ENCODE data around the gene FAM131A. TPM values are rescaled to one million over a fixed set of nuclear protein-coding genes. Genes with fewer than 3 reads are reported as not detected.

Gene FAM131A
- total RNA-seq, 1 experiment from 2014 or later: 14.4 TPM

GRCh38 chr3:184378651-184379357 is 41.4 kb downstream of the FAM131A start:
- H3K4me3 Mint-ChIP-seq: peak overlapping the region; percentile 66 to 83
- Histone ChIP-seq H3K56ac (ENCODE audit: insufficient read length, low read depth, low read length) (no peak overlapping the region), H2BK12ac (ENCODE audit: insufficient read length, low read depth, low read length) (no peak overlapping the region), H2BK20ac (ENCODE audit: low read depth, low read length, poor library complexity, severe bottlenecking) (no peak overlapping the region), H3K27me3 (ENCODE audit: insufficient read depth, low read length) (peaks cover 33% of the 10 kb centered on the region), H3K4ac (ENCODE audit: low read depth, low read length) (no peak overlapping the region), H3K23me2 (ENCODE audit: insufficient read length, low read depth, low read length, poor library complexity, severe bottlenecking) (peaks cover 9% of the 10 kb centered on the region), H2AK5ac (ENCODE audit: insufficient read length, low read length) (no peak overlapping the region), H2BK5ac (ENCODE audit: insufficient read length, low read length) (no peak overlapping the region), H3K23ac (ENCODE audit: insufficient read length, low read depth, low read length) (no peak overlapping the region), H3K79me2 (ENCODE audit: insufficient read depth, low read length) (no peaks in the 10 kb centered on the region), H3K4me1 (ENCODE audit: insufficient read depth, low read length) (peaks cover 9% of the 10 kb centered on the region; the same call in 1 of the 2 replicates), H3K27ac (ENCODE audit: insufficient read length, low read depth, low read length) (no peak overlapping the region), H2BK120ac (ENCODE audit: low read depth, low read length, poor library complexity, severe bottlenecking) (no peak overlapping the region), H3K9me3 (ENCODE audit: control insufficient read depth, low read depth, low read length) (no peaks in the 10 kb centered on the region), H4K8ac (replicated peaks; ENCODE audit: insufficient read length, low read depth, low read length) (no peak overlapping the region), H4K91ac (ENCODE audit: insufficient read length, low read depth, low read length) (no peak overlapping the region), H3K79me1 (ENCODE audit: insufficient read depth, low read depth, low read length, poor library complexity, severe bottlenecking) (no peaks in the 10 kb centered on the region), H2BK15ac (ENCODE audit: low read depth, low read length) (no peak overlapping the region), H4K5ac (ENCODE audit: insufficient read length, low read depth, low read length) (no peak overlapping the region), H3T11ph (ENCODE audit: low read length) (no peak overlapping the region), H3K4me2 (ENCODE audit: insufficient read depth, insufficient read length, low read length) (peak overlapping the region; percentile 20), H4K20me1 (ENCODE audit: control insufficient read depth, insufficient read depth, insufficient read length) (peaks cover 2% of the 10 kb centered on the region), H3K9ac (ENCODE audit: extremely low read depth, insufficient read length, low read length) (no peak overlapping the region), H3K18ac (ENCODE audit: insufficient read length, low read depth, low read length) (no peak overlapping the region), H2AFZ (ENCODE audit: low read length) (no peak overlapping the region), H3K14ac (ENCODE audit: insufficient read depth, low read length) (no peak overlapping the region)
- H3K9me3 Mint-ChIP-seq: peaks cover 0 to 3% of the 10 kb centered on the region in 2 experiments; a peak in 2 of 5 replicates
- H3K4me1 Mint-ChIP-seq: peaks cover 38 to 39% of the 10 kb centered on the region in 2 experiments
- WGBS (ENCODE audit: extremely low coverage, insufficient read length, low lambda C conversion rate): no CpG with 5 or more reads among the region's 10 CpGs
- no peak for TF ChIP-seq CTCF (conservative IDR thresholded peaks at IDR 0.05)
- DNase-seq: no peak
- H3K27ac Mint-ChIP-seq: no peak overlapping the region; a peak in 1 of 7 replicates
- H3K36me3 Mint-ChIP-seq (ENCODE audit: insufficient read depth in 1 of 3, low read depth in 3 of 3): no peaks in the 10 kb centered on the region
- peaks cover 84% of the 10 kb centered on the region for H3K27me3 Mint-ChIP-seq (ENCODE audit: low read depth)

Data from H9 (cell line).